ENCODE results near the gene RGS21. TPM values are rescaled to one million over a fixed set of nuclear protein-coding genes. Genes with fewer than 3 reads are reported as not detected.

RGS21 gene
- total and polyA plus RNA-seq, 2 of the 13 experiments (the other 11 are each of a cell fraction or from before 2014, with no cell fraction given): not detected

DNA sequence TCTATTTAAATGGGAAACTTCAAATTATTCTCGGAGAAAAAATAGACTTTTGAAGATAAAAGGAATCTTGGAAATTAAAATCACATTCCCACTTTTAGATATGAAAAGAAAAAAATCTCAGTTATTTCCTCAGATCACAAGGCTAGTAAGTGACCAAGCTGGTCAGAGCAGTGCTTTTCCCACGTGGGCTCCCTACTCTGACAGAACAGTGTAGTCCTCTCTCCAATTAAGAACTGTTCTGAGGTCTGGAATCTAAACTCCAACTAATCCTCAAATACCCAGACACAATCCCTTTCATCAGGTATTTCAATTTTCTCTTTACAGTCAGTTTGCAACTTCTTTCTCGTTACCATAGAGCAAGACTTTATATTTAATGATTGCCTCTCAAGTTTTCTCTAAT, 50.6 kb downstream of the RGS21 start (continued):
- TF ChIP-seq POGK (CRISPR knock-in tag; conservative IDR thresholded peaks at IDR 0.05): no peak
- TF ChIP-seq ZNF569 (CRISPR knock-in tag; IDR thresholded peaks at IDR 0.05; ENCODE audit: borderline replicate concordance): no peak
- TF ChIP-seq RORA (CRISPR knock-in tag; IDR thresholded peaks at IDR 0.05): no peak
- TF ChIP-seq ARID2 (CRISPR knock-in tag; IDR thresholded peaks at IDR 0.05; ENCODE audit: borderline replicate concordance): no peak
- TF ChIP-seq ZNF652 (CRISPR knock-in tag; IDR thresholded peaks at IDR 0.05; ENCODE audit: borderline replicate concordance, low read depth): no peak
- no peak for TF ChIP-seq ATF7-NPFF (CRISPR knock-in tag; IDR thresholded peaks at IDR 0.05; ENCODE audit: low read depth)
- TF ChIP-seq, protein P1, sequence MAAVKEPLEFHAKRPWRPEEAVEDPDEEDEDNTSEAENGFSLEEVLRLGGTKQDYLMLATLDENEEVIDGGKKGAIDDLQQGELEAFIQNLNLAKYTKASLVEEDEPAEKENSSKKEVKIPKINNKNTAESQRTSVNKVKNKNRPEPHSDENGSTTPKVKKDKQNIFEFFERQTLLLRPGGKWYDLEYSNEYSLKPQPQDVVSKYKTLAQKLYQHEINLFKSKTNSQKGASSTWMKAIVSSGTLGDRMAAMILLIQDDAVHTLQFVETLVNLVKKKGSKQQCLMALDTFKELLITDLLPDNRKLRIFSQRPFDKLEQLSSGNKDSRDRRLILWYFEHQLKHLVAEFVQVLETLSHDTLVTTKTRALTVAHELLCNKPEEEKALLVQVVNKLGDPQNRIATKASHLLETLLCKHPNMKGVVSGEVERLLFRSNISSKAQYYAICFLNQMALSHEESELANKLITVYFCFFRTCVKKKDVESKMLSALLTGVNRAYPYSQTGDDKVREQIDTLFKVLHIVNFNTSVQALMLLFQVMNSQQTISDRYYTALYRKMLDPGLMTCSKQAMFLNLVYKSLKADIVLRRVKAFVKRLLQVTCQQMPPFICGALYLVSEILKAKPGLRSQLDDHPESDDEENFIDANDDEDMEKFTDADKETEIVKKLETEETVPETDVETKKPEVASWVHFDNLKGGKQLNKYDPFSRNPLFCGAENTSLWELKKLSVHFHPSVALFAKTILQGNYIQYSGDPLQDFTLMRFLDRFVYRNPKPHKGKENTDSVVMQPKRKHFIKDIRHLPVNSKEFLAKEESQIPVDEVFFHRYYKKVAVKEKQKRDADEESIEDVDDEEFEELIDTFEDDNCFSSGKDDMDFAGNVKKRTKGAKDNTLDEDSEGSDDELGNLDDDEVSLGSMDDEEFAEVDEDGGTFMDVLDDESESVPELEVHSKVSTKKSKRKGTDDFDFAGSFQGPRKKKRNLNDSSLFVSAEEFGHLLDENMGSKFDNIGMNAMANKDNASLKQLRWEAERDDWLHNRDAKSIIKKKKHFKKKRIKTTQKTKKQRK (IDR thresholded peaks at IDR 0.05; ENCODE audit: low read length): no peak
- TF ChIP-seq, protein P2, sequence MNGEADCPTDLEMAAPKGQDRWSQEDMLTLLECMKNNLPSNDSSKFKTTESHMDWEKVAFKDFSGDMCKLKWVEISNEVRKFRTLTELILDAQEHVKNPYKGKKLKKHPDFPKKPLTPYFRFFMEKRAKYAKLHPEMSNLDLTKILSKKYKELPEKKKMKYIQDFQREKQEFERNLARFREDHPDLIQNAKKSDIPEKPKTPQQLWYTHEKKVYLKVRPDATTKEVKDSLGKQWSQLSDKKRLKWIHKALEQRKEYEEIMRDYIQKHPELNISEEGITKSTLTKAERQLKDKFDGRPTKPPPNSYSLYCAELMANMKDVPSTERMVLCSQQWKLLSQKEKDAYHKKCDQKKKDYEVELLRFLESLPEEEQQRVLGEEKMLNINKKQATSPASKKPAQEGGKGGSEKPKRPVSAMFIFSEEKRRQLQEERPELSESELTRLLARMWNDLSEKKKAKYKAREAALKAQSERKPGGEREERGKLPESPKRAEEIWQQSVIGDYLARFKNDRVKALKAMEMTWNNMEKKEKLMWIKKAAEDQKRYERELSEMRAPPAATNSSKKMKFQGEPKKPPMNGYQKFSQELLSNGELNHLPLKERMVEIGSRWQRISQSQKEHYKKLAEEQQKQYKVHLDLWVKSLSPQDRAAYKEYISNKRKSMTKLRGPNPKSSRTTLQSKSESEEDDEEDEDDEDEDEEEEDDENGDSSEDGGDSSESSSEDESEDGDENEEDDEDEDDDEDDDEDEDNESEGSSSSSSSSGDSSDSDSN (CRISPR knock-in tag; IDR thresholded peaks at IDR 0.05): no peak
- no peak for TF ChIP-seq NFIC (IDR thresholded peaks at IDR 0.05; ENCODE audit: low read length)
- no peak for TF ChIP-seq NR2F2 (IDR thresholded peaks at IDR 0.05; ENCODE audit: borderline replicate concordance, low read depth)

Measured in HepG2 (cell line).